NCI-H2196 treated with DMSO at 0.1 percent for 48 hours (cell line): Measurements from ENCODE around the gene TMEM147.

Experiments used
- DNase-seq: peaks from one replicate; lab custom pipeline; 2025; ENCODE audit not compliant: unreplicated experiment; lab: John Stamatoyannopoulos, UW

The TMEM147 gene

GRCh38 chr19:35519291-35519690, 26.1 kb upstream of the TMEM147 start:
- DNase-seq: no peak

GRCh38 chr19:35521124-35521743, 24.2 kb upstream of the TMEM147 start:
- no peak for DNase-seq

- no peak for DNase-seq
Observed at GRCh38 chr19:35522745-35523327, 22.6 kb upstream of the TMEM147 start.

- DNase-seq: no peak
Observed at GRCh38 chr19:35524181-35524837, 21.1 kb upstream of the TMEM147 start.

- DNase-seq: no peak
Observed at GRCh38 chr19:35525873-35526272, 19.6 kb upstream of the TMEM147 start.

GRCh38 chr19:35528218-35529038, 17.0 kb upstream of the TMEM147 start, which contains the start of gene SBSN:
Gene SBSN, minus strand, starts transcription at chr19:35528311. Its CDS starts 30 bp downstream, at chr19:35528281.
- no peak for DNase-seq

GRCh38 chr19:35529241-35530218, 15.9 kb upstream of the TMEM147 start:
- no peak for DNase-seq

- DNase-seq: no peak
Observed at GRCh38 chr19:35531291-35531690, 14.1 kb upstream of the TMEM147 start.

GRCh38 chr19:35533201-35533821, 12.1 kb upstream of the TMEM147 start, which contains the start of gene GAPDHS:
Gene GAPDHS, plus strand, starts transcription at chr19:35533456. Its CDS starts 72 bp downstream, at chr19:35533528.
- DNase-seq: no peak

GRCh38 chr19:35533822-35534392, 11.5 kb upstream of the TMEM147 start:
- no peak for DNase-seq

GRCh38 chr19:35534803-35535480, 10.5 kb upstream of the TMEM147 start:
- DNase-seq: no peak

- no peak for DNase-seq
Observed at GRCh38 chr19:35539314-35539713, 6.1 kb upstream of the TMEM147 start.

- DNase-seq: no peak
Observed at GRCh38 chr19:35539850-35540249, 5.6 kb upstream of the TMEM147 start.

- no peak for DNase-seq
Observed at GRCh38 chr19:35540356-35540927, 5.0 kb upstream of the TMEM147 start.

GRCh38 chr19:35542209-35542608, 3.2 kb upstream of the TMEM147 start:
- DNase-seq: no peak

GRCh38 chr19:35543280-35544109, 1.9 kb upstream of the TMEM147 start:
- no peak for DNase-seq

GRCh38 chr19:35544110-35544802, 1.2 kb upstream of the TMEM147 start:
- DNase-seq: no peak
